Measurements from ENCODE around the gene SARDH.

GRCh38 chr9:133636902-133637301, 101.2 kb downstream of the SARDH start:
- no peak for TF ChIP-seq POLR2A (IDR thresholded peaks at IDR 0.05)
- TF ChIP-seq, protein P1, sequence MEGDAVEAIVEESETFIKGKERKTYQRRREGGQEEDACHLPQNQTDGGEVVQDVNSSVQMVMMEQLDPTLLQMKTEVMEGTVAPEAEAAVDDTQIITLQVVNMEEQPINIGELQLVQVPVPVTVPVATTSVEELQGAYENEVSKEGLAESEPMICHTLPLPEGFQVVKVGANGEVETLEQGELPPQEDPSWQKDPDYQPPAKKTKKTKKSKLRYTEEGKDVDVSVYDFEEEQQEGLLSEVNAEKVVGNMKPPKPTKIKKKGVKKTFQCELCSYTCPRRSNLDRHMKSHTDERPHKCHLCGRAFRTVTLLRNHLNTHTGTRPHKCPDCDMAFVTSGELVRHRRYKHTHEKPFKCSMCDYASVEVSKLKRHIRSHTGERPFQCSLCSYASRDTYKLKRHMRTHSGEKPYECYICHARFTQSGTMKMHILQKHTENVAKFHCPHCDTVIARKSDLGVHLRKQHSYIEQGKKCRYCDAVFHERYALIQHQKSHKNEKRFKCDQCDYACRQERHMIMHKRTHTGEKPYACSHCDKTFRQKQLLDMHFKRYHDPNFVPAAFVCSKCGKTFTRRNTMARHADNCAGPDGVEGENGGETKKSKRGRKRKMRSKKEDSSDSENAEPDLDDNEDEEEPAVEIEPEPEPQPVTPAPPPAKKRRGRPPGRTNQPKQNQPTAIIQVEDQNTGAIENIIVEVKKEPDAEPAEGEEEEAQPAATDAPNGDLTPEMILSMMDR (IDR thresholded peaks at IDR 0.05): no peak

All from heart left ventricle (tissue), 13 donors.